Right renal cortex interstitium (tissue), 3 donors: ENCODE results near the gene PCGF3. TPM values are rescaled to one million over a fixed set of nuclear protein-coding genes. Genes with fewer than 3 reads are reported as not detected.
"Not testable (repeated sequence)": the region's sequence is repeated elsewhere in the genome, so short reads cannot be mapped to it uniquely, and the experiment has no call there.

Source experiments
- DNase-seq, 3 donors: peaks; one replicate each; pipeline ENCODE4 v3.0.0-alpha.2; 2013; ENCODE audit warnings: low read depth in 3 of 3, low spot score in 2 of 3
- polyA plus RNA-seq, 3 donors: library from polyadenylated mRNA; unstranded; fragments of 120-200 nt; gene quantifications; one replicate each; pipeline ENCODE4 v1.2.1, GENCODE V29; 2013; ENCODE audit not compliant: insufficient read length in 3 of 3

Gene PCGF3
- polyA plus RNA-seq, 3 donors: 53.7 to 67.6 (median 67.0) TPM

GRCh38 chr4:699816-700580 lies 5.6 kb upstream of the PCGF3 start:
- no peak for DNase-seq

GRCh38 chr4:700587-701264 lies 4.9 kb upstream of the PCGF3 start:
- DNase-seq: no peak

- no peak for DNase-seq
Measured at GRCh38 chr4:702618-703048, 3.0 kb upstream of the PCGF3 start.

GRCh38 chr4:703336-704197 lies 2.1 kb upstream of the PCGF3 start:
- DNase-seq: no peak

- DNase-seq: no peak
Measured at GRCh38 chr4:704198-704891, 1.3 kb upstream of the PCGF3 start.

GRCh38 chr4:704971-705277 lies 708 bp upstream of the PCGF3 start:
- DNase-seq: no peak

- DNase-seq: not testable (repeated sequence)
Measured at GRCh38 chr4:706083-706633, 526 bp downstream of the PCGF3 start.

- no peak for DNase-seq
Measured at GRCh38 chr4:706834-707598, 1.4 kb downstream of the PCGF3 start.

GRCh38 chr4:707929-708630 lies 2.4 kb downstream of the PCGF3 start:
- DNase-seq: no peak

- no peak for DNase-seq
Measured at GRCh38 chr4:708631-708933, 3.0 kb downstream of the PCGF3 start.

- DNase-seq: no peak
Measured at GRCh38 chr4:709348-709747, 3.7 kb downstream of the PCGF3 start.

GRCh38 chr4:710116-710515 lies 4.5 kb downstream of the PCGF3 start:
- DNase-seq: no peak

- no peak for DNase-seq
Measured at GRCh38 chr4:710916-711315, 5.3 kb downstream of the PCGF3 start.

- DNase-seq: no peak
Measured at GRCh38 chr4:712093-712492, 6.5 kb downstream of the PCGF3 start.

GRCh38 chr4:712916-713632 lies 7.4 kb downstream of the PCGF3 start:
- no peak for DNase-seq

GRCh38 chr4:714087-714486 lies 8.5 kb downstream of the PCGF3 start:
- DNase-seq: no peak

GRCh38 chr4:717601-718320 lies 12.1 kb downstream of the PCGF3 start:
- DNase-seq: no peak

- DNase-seq: no peak
Measured at GRCh38 chr4:718460-718859, 12.8 kb downstream of the PCGF3 start.
